Activated CD4-positive, CD25-positive, alpha-beta regulatory T cell treated with anti-CD3 and anti-CD28 coated beads, Interleukin-2, amount 50 U/mL, for 72 hours (primary cell): ENCODE measurements around the gene TXLNA.
A peak's percentile ranks its signal among the peaks of the same experiment; 100 is the strongest.

ENCODE experiments used
- DNase-seq: peaks from one replicate; pipeline ENCODE4 v3.0.0; 2021

The TXLNA gene

GRCh38 chr1:32215629-32216480 is 36.4 kb downstream of the TXLNA start:
- DNase-seq = peak; percentile 51

GRCh38 chr1:32216566-32216965 is 37.1 kb downstream of the TXLNA start:
- DNase-seq = no peak

GRCh38 chr1:32219022-32219421 is 39.5 kb downstream of the TXLNA start:
- DNase-seq = no peak

GRCh38 chr1:32220746-32221580 is 41.5 kb downstream of the TXLNA start:
- DNase-seq = no peak

GRCh38 chr1:32221581-32221979 is 42.1 kb downstream of the TXLNA start:
- DNase-seq = no peak

GRCh38 chr1:32221980-32222755 is 42.7 kb downstream of the TXLNA start, which contains the start of the genes EIF3I and TMEM234:
Gene EIF3I, plus strand, starts transcription at chr1:32222407. Its CDS starts 35 bp downstream, at chr1:32222442.
Gene TMEM234, minus strand, starts transcription at chr1:32222353. Its CDS starts 31 bp downstream, at chr1:32222322.
- peak; percentile 86 for DNase-seq

GRCh38 chr1:32223683-32224082 is 44.2 kb downstream of the TXLNA start:
- no peak for DNase-seq

- DNase-seq = no peak
Observed at GRCh38 chr1:32224285-32224684, 44.8 kb downstream of the TXLNA start.

- DNase-seq = no peak
Observed at GRCh38 chr1:32228771-32229170, 49.3 kb downstream of the TXLNA start.

GRCh38 chr1:32231843-32232432 is 52.5 kb downstream of the TXLNA start:
- no peak for DNase-seq

GRCh38 chr1:32232558-32233304 is 53.3 kb downstream of the TXLNA start:
- DNase-seq = no peak

GRCh38 chr1:32234792-32235191 is 55.3 kb downstream of the TXLNA start:
- no peak for DNase-seq

GRCh38 chr1:32239337-32239736 is 59.9 kb downstream of the TXLNA start:
- DNase-seq = no peak

GRCh38 chr1:32239790-32240139 is 60.3 kb downstream of the TXLNA start:
- no peak for DNase-seq

- DNase-seq = no peak
Observed at GRCh38 chr1:32240140-32240951, 60.9 kb downstream of the TXLNA start.

GRCh38 chr1:32241001-32241763 is 61.7 kb downstream of the TXLNA start:
- no peak for DNase-seq

GRCh38 chr1:32242341-32242851 is 62.9 kb downstream of the TXLNA start:
- no peak for DNase-seq

- DNase-seq = no peak
Observed at GRCh38 chr1:32246888-32247273, 67.4 kb downstream of the TXLNA start, which contains the start of gene FAM167B. Gene FAM167B, plus strand, starts transcription at chr1:32247222. Its CDS starts 200 bp downstream, at chr1:32247422.

GRCh38 chr1:32247452-32247851 is 68.0 kb downstream of the TXLNA start:
- DNase-seq = no peak
